ENCODE results near the gene TAF8. TPM values are rescaled to one million over a fixed set of nuclear protein-coding genes. Genes with fewer than 3 reads are reported as not detected.

Gene TAF8
- total and polyA plus RNA-seq, 10 of the 15 experiments (the other 5 are each of a cell fraction or from before 2014, with no cell fraction given), result 11.7 to 30.9 (median 19.9) TPM

DNA sequence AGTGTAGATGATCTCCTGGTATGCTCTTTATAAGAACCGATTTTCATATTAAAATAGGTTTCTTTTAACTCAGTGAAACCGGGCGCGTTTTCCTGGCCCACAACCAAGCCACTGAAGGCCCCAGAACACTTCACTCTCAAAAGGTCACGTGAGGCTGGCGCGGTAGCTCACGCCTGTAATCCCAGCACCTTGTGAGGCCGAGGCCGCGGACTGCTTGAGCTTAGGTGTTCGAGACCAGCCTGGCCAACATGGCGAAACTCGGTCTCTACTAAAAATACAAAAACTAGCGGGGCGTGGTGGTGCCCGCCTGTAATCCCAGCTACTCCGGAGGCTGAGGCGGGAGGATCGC, 402 bp upstream of the TAF8 start:
- no peak overlapping the region; the same call in 1 of the 2 replicates for H3K9ac ChIP-seq (ENCODE audit: control insufficient read depth, insufficient read depth, low read length)
- RAD21 ChIA-PET (ENCODE audit: unreplicated experiment), result interaction anchor here (0.9 to 1.6 kb wide), 5 partner anchors 8 to 128 kb away, joined by 3 to 7 read pairs (median 5); partner anchors contain the start of genes BYSL and MED20
- ATAC-seq, result peak; percentile 7; the same call in 2 of the 3 replicates
- intact Hi-C loops (cut with micrococcal nuclease; ENCODE audit: unreplicated experiment), result loop anchor here (10.0 kb wide), 2 partner anchors 345 to 445 kb away; no protein-coding TSS in a partner anchor
- H3K27ac ChIP-seq (ENCODE audit: control insufficient read depth, insufficient read depth), result peak overlapping the region; percentile 18
- peaks cover 10% of the 10 kb centered on the region for H3K79me2 ChIP-seq (ENCODE audit: control insufficient read depth, insufficient read depth, low read length)
- BruUV-seq (replicated peaks), result no TSS peak
- H3K4me1 ChIP-seq (ENCODE audit: control insufficient read depth, insufficient read depth, low read length), result peaks cover 34% of the 10 kb centered on the region
- WGBS (ENCODE audit: insufficient coverage, insufficient replicate concordance, low lambda C conversion rate, missing lambda C conversion rate), result 3% methylated on average over 20 of the region's 20 CpGs
- H2AFZ ChIP-seq (ENCODE audit: control insufficient read depth, low read depth, low read length), result peak overlapping the region; percentile 99
- H4K20me1 ChIP-seq (ENCODE audit: control insufficient read depth, insufficient read depth), result no peaks in the 10 kb centered on the region
- SMC1A ChIA-PET (ENCODE audit: uncharacterized antibody, unreplicated experiment), result interaction anchor here (1.0 to 12.3 kb wide), 4 partner anchors 9 to 111 kb away, joined by 3 to 138 read pairs (median 6); partner anchors contain the start of gene CCND3
- no peak for FAIRE-seq
- in situ Hi-C loops (cut with MboI), result loop anchor here (10.0 kb wide), 2 partner anchors 115 to 445 kb away; no protein-coding TSS in a partner anchor
- CTCF ChIA-PET, result interaction anchor here (0.6 to 11.2 kb wide), 11 partner anchors 11 to 692 kb away, joined by 3 to 193 read pairs (median 4); partner anchors contain the start of genes BYSL, CCND3, MED20 and TOMM6
- peaks cover 0 to 4% of the 10 kb centered on the region in 2 experiments; a peak in 2 of 4 replicates for H3K36me3 ChIP-seq (ENCODE audit: control insufficient read depth in 2 of 2, insufficient read depth in 2 of 2, low read length in 1 of 2)
- POLR2A ChIA-PET, result interaction anchor here (0.7 to 2.1 kb wide), 6 partner anchors 9 to 154 kb away, joined by 3 to 10 read pairs (median 4); partner anchors contain the start of genes BYSL and MED20
- peak overlapping the region; percentile 30; the same call in 1 of the 2 replicates for H3K4me3 ChIP-seq
- H3K4me2 ChIP-seq (ENCODE audit: control insufficient read depth, insufficient read depth), result peak overlapping the region; percentile 99
- no peaks in the 10 kb centered on the region for H3K9me3 ChIP-seq (replicated peaks; ENCODE audit: control insufficient read depth, insufficient read depth, low read length)
- no peak for DNase-seq (ENCODE audit: low read depth, low spot score)
- no peaks in the 10 kb centered on the region for H3K27me3 ChIP-seq (replicated peaks in 1 of 2; ENCODE audit: control insufficient read depth in 2 of 2, insufficient read depth in 2 of 2, low read length in 1 of 2)
- TF ChIP-seq, protein P1, sequence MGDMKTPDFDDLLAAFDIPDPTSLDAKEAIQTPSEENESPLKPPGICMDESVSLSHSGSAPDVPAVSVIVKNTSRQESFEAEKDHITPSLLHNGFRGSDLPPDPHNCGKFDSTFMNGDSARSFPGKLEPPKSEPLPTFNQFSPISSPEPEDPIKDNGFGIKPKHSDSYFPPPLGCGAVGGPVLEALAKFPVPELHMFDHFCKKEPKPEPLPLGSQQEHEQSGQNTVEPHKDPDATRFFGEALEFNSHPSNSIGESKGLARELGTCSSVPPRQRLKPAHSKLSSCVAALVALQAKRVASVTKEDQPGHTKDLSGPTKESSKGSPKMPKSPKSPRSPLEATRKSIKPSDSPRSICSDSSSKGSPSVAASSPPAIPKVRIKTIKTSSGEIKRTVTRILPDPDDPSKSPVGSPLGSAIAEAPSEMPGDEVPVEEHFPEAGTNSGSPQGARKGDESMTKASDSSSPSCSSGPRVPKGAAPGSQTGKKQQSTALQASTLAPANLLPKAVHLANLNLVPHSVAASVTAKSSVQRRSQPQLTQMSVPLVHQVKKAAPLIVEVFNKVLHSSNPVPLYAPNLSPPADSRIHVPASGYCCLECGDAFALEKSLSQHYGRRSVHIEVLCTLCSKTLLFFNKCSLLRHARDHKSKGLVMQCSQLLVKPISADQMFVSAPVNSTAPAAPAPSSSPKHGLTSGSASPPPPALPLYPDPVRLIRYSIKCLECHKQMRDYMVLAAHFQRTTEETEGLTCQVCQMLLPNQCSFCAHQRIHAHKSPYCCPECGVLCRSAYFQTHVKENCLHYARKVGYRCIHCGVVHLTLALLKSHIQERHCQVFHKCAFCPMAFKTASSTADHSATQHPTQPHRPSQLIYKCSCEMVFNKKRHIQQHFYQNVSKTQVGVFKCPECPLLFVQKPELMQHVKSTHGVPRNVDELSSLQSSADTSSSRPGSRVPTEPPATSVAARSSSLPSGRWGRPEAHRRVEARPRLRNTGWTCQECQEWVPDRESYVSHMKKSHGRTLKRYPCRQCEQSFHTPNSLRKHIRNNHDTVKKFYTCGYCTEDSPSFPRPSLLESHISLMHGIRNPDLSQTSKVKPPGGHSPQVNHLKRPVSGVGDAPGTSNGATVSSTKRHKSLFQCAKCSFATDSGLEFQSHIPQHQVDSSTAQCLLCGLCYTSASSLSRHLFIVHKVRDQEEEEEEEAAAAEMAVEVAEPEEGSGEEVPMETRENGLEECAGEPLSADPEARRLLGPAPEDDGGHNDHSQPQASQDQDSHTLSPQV (IDR thresholded peaks at IDR 0.05), result no peak
- TF ChIP-seq HDAC2 (IDR thresholded peaks at IDR 0.05), result no peak
- no peak for TF ChIP-seq ESRRA (IDR thresholded peaks at IDR 0.05; ENCODE audit: low read length)
- TF ChIP-seq IKZF2 (IDR thresholded peaks at IDR 0.05), result peak in 1 of 2 experiments; percentile 46; a peak in 1 of 4 replicates
- TF ChIP-seq, protein P2, sequence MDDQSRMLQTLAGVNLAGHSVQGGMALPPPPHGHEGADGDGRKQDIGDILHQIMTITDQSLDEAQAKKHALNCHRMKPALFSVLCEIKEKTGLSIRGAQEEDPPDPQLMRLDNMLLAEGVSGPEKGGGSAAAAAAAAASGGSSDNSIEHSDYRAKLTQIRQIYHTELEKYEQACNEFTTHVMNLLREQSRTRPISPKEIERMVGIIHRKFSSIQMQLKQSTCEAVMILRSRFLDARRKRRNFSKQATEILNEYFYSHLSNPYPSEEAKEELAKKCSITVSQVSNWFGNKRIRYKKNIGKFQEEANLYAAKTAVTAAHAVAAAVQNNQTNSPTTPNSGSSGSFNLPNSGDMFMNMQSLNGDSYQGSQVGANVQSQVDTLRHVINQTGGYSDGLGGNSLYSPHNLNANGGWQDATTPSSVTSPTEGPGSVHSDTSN (IDR thresholded peaks at IDR 0.05; ENCODE audit: insufficient replicate concordance, low read depth, low read length), result no peak
- TF ChIP-seq BACH1 (IDR thresholded peaks at IDR 0.05; ENCODE audit: borderline replicate concordance), result no peak
- TF ChIP-seq RBBP5 (conservative IDR thresholded peaks at IDR 0.05), result no peak
- TF ChIP-seq ATF7 (IDR thresholded peaks at IDR 0.05; ENCODE audit: low read depth), result no peak
- no peak for TF ChIP-seq IRF3 (IDR thresholded peaks at IDR 0.05)
- TF ChIP-seq DPF2 (IDR thresholded peaks at IDR 0.05), result no peak
- TF ChIP-seq ZBED1 (IDR thresholded peaks at IDR 0.05; ENCODE audit: borderline replicate concordance), result no peak
- no peak for TF ChIP-seq EED (IDR thresholded peaks at IDR 0.05; ENCODE audit: low read depth)
- TF ChIP-seq BHLHE40 (IDR thresholded peaks at IDR 0.05; ENCODE audit: borderline replicate concordance in 1 of 2, low read depth in 2 of 2, low read length in 1 of 2), result peak in 1 of 2 experiments; percentile 42; a peak in 1 of 4 replicates
- no peak for TF ChIP-seq WRNIP1 (IDR thresholded peaks at IDR 0.05; ENCODE audit: borderline replicate concordance, low read depth, low read length)
- TF ChIP-seq EGR1 (IDR thresholded peaks at IDR 0.05; ENCODE audit: borderline replicate concordance in 1 of 2, low read depth in 2 of 2, low read length in 2 of 2), result no peak
- no peak for TF ChIP-seq ELK1 (IDR thresholded peaks at IDR 0.05; ENCODE audit: low read depth, low read length)
- no peak for TF ChIP-seq NFXL1 (IDR thresholded peaks at IDR 0.05; ENCODE audit: borderline replicate concordance)
- no peak for TF ChIP-seq NR2C1 (IDR thresholded peaks at IDR 0.05)

Measured in GM12878 (cell line).